ENCODE data around the gene MRPL58. TPM values are rescaled to one million over a fixed set of nuclear protein-coding genes. Genes with fewer than 3 reads are reported as not detected.
"Not testable (repeated sequence)": the region's sequence is repeated elsewhere in the genome, so short reads cannot be mapped to it uniquely, and the experiment has no call there.

MRPL58 gene
- total RNA-seq, 1 donor from 2014 or later, result 20.9 TPM

- H3K9ac ChIP-seq (ENCODE audit: low read depth in 1 of 3, low read length in 3 of 3), result no peak overlapping the region
- H3K27ac ChIP-seq (ENCODE audit: low read depth, low read length), result no peak overlapping the region
- no peaks in the 10 kb centered on the region for H3K27me3 ChIP-seq (ENCODE audit: control insufficient read depth in 3 of 3, insufficient read depth in 3 of 3, low read length in 3 of 3)
- H3K4me1 ChIP-seq (ENCODE audit: control insufficient read depth in 3 of 3, insufficient read depth in 3 of 3, low read length in 3 of 3), result no peaks in the 10 kb centered on the region
- H3K9me3 ChIP-seq (ENCODE audit: control insufficient read depth in 3 of 3, low read length in 3 of 3), result no peaks in the 10 kb centered on the region
- peaks cover 0 to 14% (median 14%) of the 10 kb centered on the region in 3 donors for H3K36me3 ChIP-seq (ENCODE audit: control insufficient read depth in 3 of 3, insufficient read depth in 3 of 3, low read length in 3 of 3)
- H3K4me3 ChIP-seq (ENCODE audit: low read length in 3 of 3), result no peak overlapping the region
Observed at GRCh38 chr17:75001915-75002843, 10.3 kb upstream of the MRPL58 start.

- no peak overlapping the region for H3K4me3 ChIP-seq (ENCODE audit: low read length in 3 of 3)
- peaks cover 0 to 14% (median 14%) of the 10 kb centered on the region in 3 donors for H3K36me3 ChIP-seq (ENCODE audit: control insufficient read depth in 3 of 3, insufficient read depth in 3 of 3, low read length in 3 of 3)
- no peaks in the 10 kb centered on the region for H3K27me3 ChIP-seq (ENCODE audit: control insufficient read depth in 3 of 3, insufficient read depth in 3 of 3, low read length in 3 of 3)
- no peak overlapping the region for H3K9ac ChIP-seq (ENCODE audit: low read depth in 1 of 3, low read length in 3 of 3)
- H3K9me3 ChIP-seq (ENCODE audit: control insufficient read depth in 3 of 3, low read length in 3 of 3), result no peaks in the 10 kb centered on the region
- no peaks in the 10 kb centered on the region for H3K4me1 ChIP-seq (ENCODE audit: control insufficient read depth in 3 of 3, insufficient read depth in 3 of 3, low read length in 3 of 3)
- no peak overlapping the region for H3K27ac ChIP-seq (ENCODE audit: low read depth, low read length)
Observed at GRCh38 chr17:75003070-75003956, 9.2 kb upstream of the MRPL58 start.

GRCh38 chr17:75003957-75004355 lies 8.5 kb upstream of the MRPL58 start:
- Histone ChIP-seq H3K36me3 (ENCODE audit: control insufficient read depth in 3 of 3, insufficient read depth in 3 of 3, low read length in 3 of 3) (peaks cover 0 to 14% (median 14%) of the 10 kb centered on the region in 3 donors), H3K4me1 (ENCODE audit: control insufficient read depth in 3 of 3, insufficient read depth in 3 of 3, low read length in 3 of 3) (no peaks in the 10 kb centered on the region), H3K27me3 (ENCODE audit: control insufficient read depth in 3 of 3, insufficient read depth in 3 of 3, low read length in 3 of 3) (no peaks in the 10 kb centered on the region), H3K4me3 (ENCODE audit: low read length in 3 of 3) (no peak overlapping the region), H3K27ac (ENCODE audit: low read depth, low read length) (no peak overlapping the region), H3K9ac (ENCODE audit: low read depth in 1 of 3, low read length in 3 of 3) (no peak overlapping the region), H3K9me3 (ENCODE audit: control insufficient read depth in 3 of 3, low read length in 3 of 3) (no peaks in the 10 kb centered on the region)

GRCh38 chr17:75004371-75004770 lies 8.1 kb upstream of the MRPL58 start:
- peaks cover 0 to 14% (median 13%) of the 10 kb centered on the region in 3 donors for H3K36me3 ChIP-seq (ENCODE audit: control insufficient read depth in 3 of 3, insufficient read depth in 3 of 3, low read length in 3 of 3)
- no peaks in the 10 kb centered on the region for H3K4me1 ChIP-seq (ENCODE audit: control insufficient read depth in 3 of 3, insufficient read depth in 3 of 3, low read length in 3 of 3)
- H3K9me3 ChIP-seq (ENCODE audit: control insufficient read depth in 3 of 3, low read length in 3 of 3), result no peaks in the 10 kb centered on the region
- H3K27ac ChIP-seq (ENCODE audit: low read depth, low read length), result no peak overlapping the region
- H3K9ac ChIP-seq (ENCODE audit: low read depth in 1 of 3, low read length in 3 of 3), result no peak overlapping the region
- no peak overlapping the region for H3K4me3 ChIP-seq (ENCODE audit: low read length in 3 of 3)
- no peaks in the 10 kb centered on the region for H3K27me3 ChIP-seq (ENCODE audit: control insufficient read depth in 3 of 3, insufficient read depth in 3 of 3, low read length in 3 of 3)

GRCh38 chr17:75005291-75005690 lies 7.2 kb upstream of the MRPL58 start:
- Histone ChIP-seq H3K9ac (ENCODE audit: low read depth in 1 of 3, low read length in 3 of 3) (no peak overlapping the region), H3K27me3 (ENCODE audit: control insufficient read depth in 3 of 3, insufficient read depth in 3 of 3, low read length in 3 of 3) (no peaks in the 10 kb centered on the region), H3K9me3 (ENCODE audit: control insufficient read depth in 3 of 3, low read length in 3 of 3) (no peaks in the 10 kb centered on the region), H3K4me1 (ENCODE audit: control insufficient read depth in 3 of 3, insufficient read depth in 3 of 3, low read length in 3 of 3) (no peaks in the 10 kb centered on the region), H3K36me3 (ENCODE audit: control insufficient read depth in 3 of 3, insufficient read depth in 3 of 3, low read length in 3 of 3) (peaks cover 0 to 14% (median 11%) of the 10 kb centered on the region in 3 donors), H3K27ac (ENCODE audit: low read depth, low read length) (no peak overlapping the region), H3K4me3 (ENCODE audit: low read length in 3 of 3) (no peak overlapping the region)

GRCh38 chr17:75006084-75006483 lies 6.4 kb upstream of the MRPL58 start:
- peaks cover 0 to 14% (median 11%) of the 10 kb centered on the region in 3 donors for H3K36me3 ChIP-seq (ENCODE audit: control insufficient read depth in 3 of 3, insufficient read depth in 3 of 3, low read length in 3 of 3)
- not testable (repeated sequence) for H3K9ac ChIP-seq (ENCODE audit: low read depth in 1 of 3, low read length in 3 of 3); H3K4me1 ChIP-seq (ENCODE audit: control insufficient read depth in 3 of 3, insufficient read depth in 3 of 3, low read length in 3 of 3); H3K4me3 ChIP-seq (ENCODE audit: low read length in 3 of 3); H3K27me3 ChIP-seq (ENCODE audit: control insufficient read depth in 3 of 3, insufficient read depth in 3 of 3, low read length in 3 of 3); H3K9me3 ChIP-seq (ENCODE audit: control insufficient read depth in 3 of 3, low read length in 3 of 3); H3K27ac ChIP-seq (ENCODE audit: low read depth, low read length)

- Histone ChIP-seq H3K27ac (ENCODE audit: low read depth, low read length) (no peak overlapping the region), H3K27me3 (ENCODE audit: control insufficient read depth in 3 of 3, insufficient read depth in 3 of 3, low read length in 3 of 3) (no peaks in the 10 kb centered on the region), H3K4me3 (ENCODE audit: low read length in 3 of 3) (no peak overlapping the region), H3K9me3 (ENCODE audit: control insufficient read depth in 3 of 3, low read length in 3 of 3) (no peaks in the 10 kb centered on the region), H3K4me1 (ENCODE audit: control insufficient read depth in 3 of 3, insufficient read depth in 3 of 3, low read length in 3 of 3) (peaks cover 4 to 9% (median 8%) of the 10 kb centered on the region in 3 donors), H3K36me3 (ENCODE audit: control insufficient read depth in 3 of 3, insufficient read depth in 3 of 3, low read length in 3 of 3) (peaks cover 0 to 10% (median 8%) of the 10 kb centered on the region in 3 donors), H3K9ac (ENCODE audit: low read depth in 1 of 3, low read length in 3 of 3) (no peak overlapping the region)
Observed at GRCh38 chr17:75006653-75007052, 5.8 kb upstream of the MRPL58 start.

GRCh38 chr17:75008373-75008772 lies 4.1 kb upstream of the MRPL58 start:
- H3K27me3 ChIP-seq (ENCODE audit: control insufficient read depth in 3 of 3, insufficient read depth in 3 of 3, low read length in 3 of 3), result no peaks in the 10 kb centered on the region
- peaks cover 0 to 4% (median 3%) of the 10 kb centered on the region in 3 donors for H3K36me3 ChIP-seq (ENCODE audit: control insufficient read depth in 3 of 3, insufficient read depth in 3 of 3, low read length in 3 of 3)
- no peak overlapping the region for H3K9ac ChIP-seq (ENCODE audit: low read depth in 1 of 3, low read length in 3 of 3)
- H3K27ac ChIP-seq (ENCODE audit: low read depth, low read length), result no peak overlapping the region
- H3K9me3 ChIP-seq (ENCODE audit: control insufficient read depth in 3 of 3, low read length in 3 of 3), result no peaks in the 10 kb centered on the region
- H3K4me1 ChIP-seq (ENCODE audit: control insufficient read depth in 3 of 3, insufficient read depth in 3 of 3, low read length in 3 of 3), result peaks cover 16 to 21% (median 19%) of the 10 kb centered on the region in 3 donors
- no peak overlapping the region for H3K4me3 ChIP-seq (ENCODE audit: low read length in 3 of 3)

GRCh38 chr17:75009139-75009724 lies 3.2 kb upstream of the MRPL58 start:
- Histone ChIP-seq H3K27me3 (ENCODE audit: control insufficient read depth in 3 of 3, insufficient read depth in 3 of 3, low read length in 3 of 3) (no peaks in the 10 kb centered on the region), H3K36me3 (ENCODE audit: control insufficient read depth in 3 of 3, insufficient read depth in 3 of 3, low read length in 3 of 3) (peaks cover 0 to 4% (median 3%) of the 10 kb centered on the region in 3 donors), H3K9me3 (ENCODE audit: control insufficient read depth in 3 of 3, low read length in 3 of 3) (no peaks in the 10 kb centered on the region), H3K4me1 (ENCODE audit: control insufficient read depth in 3 of 3, insufficient read depth in 3 of 3, low read length in 3 of 3) (peaks cover 20 to 25% (median 24%) of the 10 kb centered on the region in 3 donors), H3K4me3 (ENCODE audit: low read length in 3 of 3) (no peak overlapping the region), H3K27ac (ENCODE audit: low read depth, low read length) (no peak overlapping the region), H3K9ac (ENCODE audit: low read depth in 1 of 3, low read length in 3 of 3) (no peak overlapping the region)

All from skeletal muscle tissue (tissue), 4 donors.